ENCODE results near the gene SERPINI2. TPM values are rescaled to one million over a fixed set of nuclear protein-coding genes. Genes with fewer than 3 reads are reported as not detected.

Gene SERPINI2
- polyA plus RNA-seq, 2 of the 4 experiments (the other 2 are of a cell fraction) = not detected

- no peak overlapping the region for H3K4me3 ChIP-seq
- H3K4me2 ChIP-seq = no peak overlapping the region
- ChIA-PET CTCF (no interaction called here), POLR2A (no interaction called here)
- no peak for FAIRE-seq
- TF ChIP-seq RNF2 (IDR thresholded peaks at IDR 0.05; ENCODE audit: borderline replicate concordance, low read depth) (no peak), ATOH8 (CRISPR knock-in tag; IDR thresholded peaks at IDR 0.05; ENCODE audit: low read depth) (no peak), MAX (IDR thresholded peaks at IDR 0.05) (no peak), RARB (CRISPR knock-in tag; IDR thresholded peaks at IDR 0.05) (no peak), PBX3 (IDR thresholded peaks at IDR 0.05) (no peak)
- H3K9me3 ChIP-seq = no peaks in the 10 kb centered on the region
- ATAC-seq = no peak
- H3K4me1 ChIP-seq = no peaks in the 10 kb centered on the region
- WGBS (ENCODE audit: missing lambda C conversion rate) = 64% methylated on average over 2 of the region's 2 CpGs
- no peak for DNase-seq (ENCODE audit: low read depth in 1 of 2, low spot score in 1 of 2)
- H3K27ac ChIP-seq = no peak overlapping the region
Measured at GRCh38 chr3:167520266-167521005, 46.6 kb upstream of the SERPINI2 start.

- Histone ChIP-seq H3K9me3 (no peaks in the 10 kb centered on the region), H3K4me2 (no peak overlapping the region), H3K27ac (no peak overlapping the region), H3K4me3 (no peak overlapping the region), H3K4me1 (no peaks in the 10 kb centered on the region)
- no peak for DNase-seq (ENCODE audit: low read depth in 1 of 2, low spot score in 1 of 2)
- POLR2A ChIA-PET = no interaction called here
- TF ChIP-seq CEBPB (IDR thresholded peaks at IDR 0.05) = no peak
- TF ChIP-seq ZC3H11A (IDR thresholded peaks at IDR 0.05) = no peak
- TF ChIP-seq NR3C1 (IDR thresholded peaks at IDR 0.05) = no peak
- no peak for TF ChIP-seq CBX8 (IDR thresholded peaks at IDR 0.05)
- TF ChIP-seq HMGXB4 (CRISPR knock-in tag; IDR thresholded peaks at IDR 0.05; ENCODE audit: borderline replicate concordance) = no peak
- no peak for TF ChIP-seq RNF2 (IDR thresholded peaks at IDR 0.05; ENCODE audit: borderline replicate concordance, low read depth)
- TF ChIP-seq NPAS2 (CRISPR knock-in tag; IDR thresholded peaks at IDR 0.05; ENCODE audit: borderline replicate concordance) = no peak
- no peak for TF ChIP-seq TP53 (CRISPR knock-in tag; IDR thresholded peaks at IDR 0.05)
- ATAC-seq = no peak
- CTCF ChIA-PET = no interaction called here
- FAIRE-seq = no peak
- 50% methylated on average over 1 of the region's 1 CpG for WGBS (ENCODE audit: missing lambda C conversion rate)
Measured at GRCh38 chr3:167507954-167508353, 34.1 kb upstream of the SERPINI2 start.

GRCh38 chr3:167502401-167502800 is 28.6 kb upstream of the SERPINI2 start:
- Histone ChIP-seq H3K27ac (no peak overlapping the region), H3K4me3 (no peak overlapping the region), H3K9me3 (no peaks in the 10 kb centered on the region), H3K4me1 (no peaks in the 10 kb centered on the region), H3K4me2 (no peak overlapping the region)
- DNase-seq (ENCODE audit: low read depth in 1 of 2, low spot score in 1 of 2) (no peak), ATAC-seq (no peak), FAIRE-seq (no peak)
- WGBS (ENCODE audit: missing lambda C conversion rate) = 25% methylated on average over 2 of the region's 2 CpGs
- TF ChIP-seq SREBF2 (IDR thresholded peaks at IDR 0.05) = no peak
- TF ChIP-seq ZC3H11A (IDR thresholded peaks at IDR 0.05) = no peak
- TF ChIP-seq RAD21 (conservative IDR thresholded peaks at IDR 0.05 in 1 of 2, IDR thresholded peaks at IDR 0.05 in 1 of 2) = no peak
- TF ChIP-seq EP300 (IDR thresholded peaks at IDR 0.05) = no peak
- TF ChIP-seq SMC3 (IDR thresholded peaks at IDR 0.05) = no peak
- no peak for TF ChIP-seq CEBPB (IDR thresholded peaks at IDR 0.05)
- TF ChIP-seq ESRRA (IDR thresholded peaks at IDR 0.05; ENCODE audit: borderline replicate concordance, low read length) = no peak
- TF ChIP-seq BCL3 (IDR thresholded peaks at IDR 0.05) = no peak
- no peak for TF ChIP-seq POLR2AphosphoS2 (conservative IDR thresholded peaks at IDR 0.05; ENCODE audit: low read length)
- no peak for TF ChIP-seq ZFP36 (IDR thresholded peaks at IDR 0.05; ENCODE audit: borderline replicate concordance, partially characterized antibody)
- no peak for TF ChIP-seq RFX5 (IDR thresholded peaks at IDR 0.05)
- TF ChIP-seq MYC (IDR thresholded peaks at IDR 0.05; ENCODE audit: borderline replicate concordance, low read length) = no peak
- no peak for TF ChIP-seq HES2 (IDR thresholded peaks at IDR 0.05)
- TF ChIP-seq FOSL2 (IDR thresholded peaks at IDR 0.05) = no peak
- no peak for TF ChIP-seq FOSL2 (CRISPR knock-in tag; IDR thresholded peaks at IDR 0.05)
- TF ChIP-seq KDM1A (IDR thresholded peaks at IDR 0.05; ENCODE audit: low read depth) = no peak
- POLR2A ChIA-PET = no interaction called here
- CTCF ChIA-PET = no interaction called here

Data from A549 (cell line).